Esophagus muscularis mucosa (tissue), 4 donors: Measurements from ENCODE around the gene TSC22D2. TPM values are rescaled to one million over a fixed set of nuclear protein-coding genes. Genes with fewer than 3 reads are reported as not detected.

Experiments used
- DNase-seq: peaks from one replicate; pipeline ENCODE4 v3.0.0-alpha.2; 2017; ENCODE audit errors: extremely low spot score
- H3K27ac ChIP-seq, 4 donors: fragments of 200-600 bp; sonication (generic); replicated peaks in 1 of 4; 1 replicate in 3 of 4; 2 replicates in 1 of 4; pipeline ENCODE4 v1.5.1; 2016 to 2019; ENCODE audit warnings: mild to moderate bottlenecking in 1 of 4
- H3K27me3 ChIP-seq, 4 donors: fragments of 200-600 bp; sonication (generic); one replicate each; pipeline versions ENCODE4 v1.5.1 to v1.6.0; 2016 to 2019
- H3K36me3 ChIP-seq, 4 donors: fragments of 200-600 bp; sonication (generic); one replicate each; pipeline ENCODE4 v1.5.1; 2016 to 2019
- H3K4me1 ChIP-seq, 4 donors: fragments of 200-600 bp; sonication (generic); one replicate each; pipeline ENCODE4 v1.5.1; 2016 to 2019
- H3K4me3 ChIP-seq, 4 donors: fragments of 200-600 bp; sonication (generic); 1 replicate in 2 of 4; 2 replicates in 2 of 4; pipeline ENCODE4 v1.5.1; 2016 to 2019; ENCODE audit warnings: mild to moderate bottlenecking in 4 of 4, moderate library complexity in 1 of 4
- H3K9me3 ChIP-seq, 4 donors: fragments of 200-600 bp; sonication (generic); 1 replicate in 3 of 4; 2 replicates in 1 of 4; pipeline ENCODE4 v1.5.1; 2016 to 2019
- CTCF ChIP-seq, 3 experiments: fragments of 200-600 bp in 2 of 3; fragments of 450-650 bp in 1 of 3; sonication (generic) in 2 of 3; IDR thresholded peaks; one replicate each; pipeline ENCODE4 v1.5.1; 2017 to 2019; ENCODE audit warnings: antibody characterized with exemption in 3 of 3, mild to moderate bottlenecking in 2 of 3, moderate library complexity in 1 of 3
- EP300 ChIP-seq: sonication (generic); formaldehyde crosslinking; IDR thresholded peaks from one replicate; pipeline ENCODE4 v1.6.1; 2017; ENCODE audit warnings: antibody characterized with exemption
- POLR2A ChIP-seq: fragments of 450-650 bp; IDR thresholded peaks from one replicate; pipeline ENCODE4 v1.6.1; 2017; ENCODE audit warnings: antibody characterized with exemption, moderate library complexity, mild to moderate bottlenecking, low read depth
- POLR2AphosphoS5 ChIP-seq, 2 donors: sonication (generic); formaldehyde crosslinking; IDR thresholded peaks; one replicate each; pipeline ENCODE4 v1.6.1; 2017; ENCODE audit warnings: antibody characterized with exemption in 2 of 2
- WGBS: methylation state at CpG from one replicate; pipeline ENCODE4 v1.1.5; 2018; 5-methylcytosine and 5-hydroxymethylcytosine counted together
- intact Hi-C: fragments of 100-400 bp; cut with DNase I; formaldehyde crosslinking; loops from one replicate; pipeline ENCODE4 v1.15.1; 2023
- total RNA-seq, 4 donors: library from RNA; depleted of rRNA; stranded (reverse); fragments of >200 nt; gene quantifications; one replicate each; pipeline versions ENCODE4 v1.1.0 to v1.2.1, GENCODE V29; 2016

TSC22D2 gene
- total RNA-seq, 4 donors from 2014 or later, result 19.1 to 27.1 (median 21.2) TPM

GRCh38 chr3:150371741-150372254, 36.3 kb upstream of the TSC22D2 start:
- Histone ChIP-seq H3K9me3 (no peaks in the 10 kb centered on the region), H3K4me3 (peak overlapping the region; percentile 33 to 51 (median 44)), H3K36me3 (no peaks in the 10 kb centered on the region), H3K27me3 (no peaks in the 10 kb centered on the region), H3K4me1 (peaks cover 30 to 35% (median 30%) of the 10 kb centered on the region in 4 donors), H3K27ac (peak overlapping the region; percentile 83 to 86 (median 84))
- TF ChIP-seq CTCF (IDR thresholded peaks at IDR 0.05), result no peak
- peak; percentile 17 for TF ChIP-seq POLR2A
- peak; percentile 75 to 92 for TF ChIP-seq POLR2AphosphoS5 (IDR thresholded peaks at IDR 0.05)
- no peak for DNase-seq
- 9% methylated on average over 6 of the region's 6 CpGs for WGBS
- intact Hi-C loops, result loop anchor here (2.0 to 10.0 kb wide), 2 partner anchors 39 to 137 kb away; no protein-coding TSS in a partner anchor

GRCh38 chr3:150372320-150372719, 35.8 kb upstream of the TSC22D2 start:
- DNase-seq, result no peak
- Histone ChIP-seq H3K27ac (peak overlapping the region; percentile 83 to 86 (median 84)), H3K36me3 (no peaks in the 10 kb centered on the region), H3K9me3 (no peaks in the 10 kb centered on the region), H3K4me1 (peaks cover 30 to 35% (median 30%) of the 10 kb centered on the region in 4 donors), H3K27me3 (no peaks in the 10 kb centered on the region), H3K4me3 (peak overlapping the region in 1 of 4 donors; percentile 51)
- intact Hi-C loops, result loop anchor here (10.0 kb wide), 1 partner anchor 138 kb away; no protein-coding TSS in a partner anchor
- WGBS, result 69% methylated on average over 2 of the region's 2 CpGs
- TF ChIP-seq EP300, result no peak

- 26% methylated on average over 1 of the region's 1 CpG for WGBS
- intact Hi-C loops, result loop anchor here (10.0 kb wide), 1 partner anchor 138 kb away; no protein-coding TSS in a partner anchor
- Histone ChIP-seq H3K36me3 (no peaks in the 10 kb centered on the region), H3K9me3 (no peaks in the 10 kb centered on the region), H3K4me3 (no peak overlapping the region), H3K27me3 (no peaks in the 10 kb centered on the region), H3K4me1 (peaks cover 30 to 35% (median 30%) of the 10 kb centered on the region in 4 donors), H3K27ac (peak overlapping the region; percentile 83 to 86 (median 84))
- TF ChIP-seq EP300 (no peak), POLR2A (no peak), POLR2AphosphoS5 (IDR thresholded peaks at IDR 0.05) (no peak), CTCF (IDR thresholded peaks at IDR 0.05) (peak in 2 of 3 experiments; percentile 8 to 21)
- no peak for DNase-seq
Observed at GRCh38 chr3:150372722-150373121, 35.4 kb upstream of the TSC22D2 start.

- H3K27me3 ChIP-seq, result no peaks in the 10 kb centered on the region
- no peaks in the 10 kb centered on the region for H3K9me3 ChIP-seq
- H3K4me3 ChIP-seq, result no peak overlapping the region
- WGBS, result 81% methylated on average over 4 of the region's 4 CpGs
- H3K4me1 ChIP-seq, result peaks cover 30 to 35% (median 30%) of the 10 kb centered on the region in 4 donors
- no peak for DNase-seq
- TF ChIP-seq EP300 (no peak), CTCF (IDR thresholded peaks at IDR 0.05) (no peak), POLR2A (no peak), POLR2AphosphoS5 (IDR thresholded peaks at IDR 0.05) (no peak)
- H3K36me3 ChIP-seq, result no peaks in the 10 kb centered on the region
- no peak overlapping the region for H3K27ac ChIP-seq
- intact Hi-C loops, result loop anchor here (10.0 kb wide), 1 partner anchor 139 kb away; no protein-coding TSS in a partner anchor
Observed at GRCh38 chr3:150373234-150373875, 34.7 kb upstream of the TSC22D2 start.

GRCh38 chr3:150374975-150375374, 33.1 kb upstream of the TSC22D2 start:
- H3K4me1 ChIP-seq, result peaks cover 18 to 27% (median 23%) of the 10 kb centered on the region in 4 donors
- no peaks in the 10 kb centered on the region for H3K36me3 ChIP-seq
- intact Hi-C loops, result loop anchor here (10.0 kb wide), 1 partner anchor 140 kb away; no protein-coding TSS in a partner anchor
- DNase-seq, result no peak
- no peak overlapping the region for H3K4me3 ChIP-seq
- H3K9me3 ChIP-seq, result no peaks in the 10 kb centered on the region
- TF ChIP-seq POLR2A, result no peak
- TF ChIP-seq EP300, result no peak
- no peak for TF ChIP-seq POLR2AphosphoS5 (IDR thresholded peaks at IDR 0.05)
- no peak for TF ChIP-seq CTCF (IDR thresholded peaks at IDR 0.05)
- no peaks in the 10 kb centered on the region for H3K27me3 ChIP-seq
- H3K27ac ChIP-seq, result no peak overlapping the region
